H1 (cell line): ENCODE results near the gene HRH2. TPM values are rescaled to one million over a fixed set of nuclear protein-coding genes. Genes with fewer than 3 reads are reported as not detected.

Experiments used
- CTCF ChIA-PET: fragments of 300-600 bp; sonication (Branson Sonifier 250); formaldehyde crosslinking; loops from one replicate; lab custom pipeline; 2021; ENCODE audit not compliant: partially characterized antibody; lab: Charles Lee
- POLR2A ChIA-PET: fragments of 300-600 bp; sonication (Branson Sonifier 250); formaldehyde crosslinking; loops from one replicate; lab custom pipeline; 2021; ENCODE audit warnings: inconsistent platforms; ENCODE audit not compliant: partially characterized antibody; lab: Charles Lee
- DNase-seq, 2 experiments: peaks; one replicate each; pipeline versions ENCODE4 v3.0.0 to v3.0.0-alpha.2; 2010 to 2022; ENCODE audit warnings: low spot score in 2 of 2, low read depth in 1 of 2, mixed read lengths in 1 of 2
- FAIRE-seq: peaks from 2 replicates; lab custom pipeline; 2011; peaks lifted over from hg19 to GRCh38; lab: Jason Lieb, UNC
- H2AFZ ChIP-seq: 2 replicates; pipeline ENCODE4 v1.8.1; 2012; ENCODE audit warnings: low read length, inconsistent platforms
- H2AK5ac ChIP-seq: 2 replicates; pipeline ENCODE4 v1.6.1; 2013; ENCODE audit warnings: low read depth, low read length
- H2BK120ac ChIP-seq: replicated peaks from 2 replicates; pipeline ENCODE3; 2013; ENCODE audit warnings: low read depth, low read length, inconsistent platforms
- H2BK12ac ChIP-seq: 2 replicates; pipeline ENCODE4 v1.6.1; 2013; ENCODE audit warnings: low read depth, low read length
- H2BK15ac ChIP-seq: 2 replicates; pipeline ENCODE4 v1.6.1; 2013; ENCODE audit warnings: low read length
- H2BK20ac ChIP-seq: 2 replicates; pipeline ENCODE4 v1.6.1; 2013; ENCODE audit warnings: low read length
- H2BK5ac ChIP-seq: 2 replicates; pipeline ENCODE4 v1.6.1; 2013; ENCODE audit warnings: low read depth, low read length
- H3K14ac ChIP-seq: 2 replicates; pipeline ENCODE4 v1.6.1; 2013; ENCODE audit warnings: inconsistent platforms; ENCODE audit not compliant: insufficient read length
- H3K18ac ChIP-seq: 2 replicates; pipeline ENCODE4 v1.6.1; 2013; ENCODE audit warnings: low read length; ENCODE audit errors: extremely low read depth
- H3K23ac ChIP-seq: 2 replicates; pipeline ENCODE4 v1.6.1; 2013; ENCODE audit warnings: inconsistent platforms; ENCODE audit not compliant: insufficient read length
- H3K23me2 ChIP-seq: 2 replicates; pipeline ENCODE4 v1.6.1; 2013; ENCODE audit warnings: low read depth, low read length
- H3K27ac ChIP-seq: 2 replicates; pipeline ENCODE4 v1.6.1; 2011; ENCODE audit warnings: low read depth, low read length, inconsistent platforms
- H3K27me3 ChIP-seq, 4 experiments: replicated peaks in 1 of 4; 1 replicate in 1 of 4; 2 replicates in 3 of 4; pipeline versions ENCODE4 v1.6.1 to v1.8.1; 2011 to 2013; ENCODE audit warnings: low read length in 3 of 4, mild to moderate bottlenecking in 3 of 4, inconsistent platforms in 2 of 4, mixed read lengths in 2 of 4, moderate library complexity in 1 of 4; ENCODE audit not compliant: control insufficient read depth in 3 of 4, insufficient read depth in 3 of 4; ENCODE audit errors: extremely low read depth in 1 of 4
- H3K36me3 ChIP-seq, 4 experiments: 2 replicates each; pipeline versions ENCODE4 v1.6.1 to v1.8.1; 2011 to 2013; ENCODE audit warnings: mild to moderate bottlenecking in 4 of 4, low read length in 3 of 4, moderate library complexity in 2 of 4, control low read depth in 1 of 4, inconsistent platforms in 1 of 4; ENCODE audit not compliant: insufficient read depth in 4 of 4, control insufficient read depth in 2 of 4
- H3K4ac ChIP-seq: replicated peaks from 2 replicates; pipeline ENCODE3; 2013; ENCODE audit warnings: low read length, low read depth, mixed read lengths, inconsistent platforms; ENCODE audit not compliant: insufficient read length
- H3K4me1 ChIP-seq, 4 experiments: replicated peaks in 1 of 4; 1 replicate in 1 of 4; 2 replicates in 3 of 4; pipeline versions ENCODE4 v1.6.1 to v1.8.1; 2011 to 2013; ENCODE audit warnings: low read length in 3 of 4, inconsistent platforms in 2 of 4, mixed read lengths in 1 of 4; ENCODE audit not compliant: insufficient read depth in 4 of 4, control insufficient read depth in 3 of 4
- H3K4me2 ChIP-seq, 2 experiments: 2 replicates each; pipeline versions ENCODE4 v1.6.1 to v1.8.1; 2011 to 2013; ENCODE audit warnings: low read depth in 2 of 2, low read length in 2 of 2, control low read depth in 1 of 2, inconsistent platforms in 1 of 2, mild to moderate bottlenecking in 1 of 2; ENCODE audit not compliant: insufficient read depth in 1 of 2
- H3K4me3 ChIP-seq, 4 experiments: fragments of 200-600, 300-600 bp in 1 of 4; sonication (generic), shearing (Covaris generic), sonication (Bioruptor Twin) in 1 of 4; 2 replicates each; pipeline versions ENCODE4 v1.5.1 to v1.8.1; 2011 to 2016; ENCODE audit warnings: low read length in 4 of 4, low read depth in 3 of 4, control low read depth in 2 of 4, inconsistent platforms in 2 of 4, mild to moderate bottlenecking in 2 of 4, mixed read lengths in 1 of 4, moderate library complexity in 1 of 4; ENCODE audit not compliant: insufficient read depth in 2 of 4; ENCODE audit errors: extremely low read depth in 1 of 4
- H3K56ac ChIP-seq: replicated peaks from 2 replicates; pipeline ENCODE3; 2013; ENCODE audit warnings: low read depth, mild to moderate bottlenecking, mixed read lengths, low read length, inconsistent platforms; ENCODE audit not compliant: insufficient read length
- H3K79me1 ChIP-seq: 2 replicates; pipeline ENCODE4 v1.6.1; 2013; ENCODE audit warnings: low read depth, low read length, control low read depth
- H3K79me2 ChIP-seq, 2 experiments: 2 replicates each; pipeline versions ENCODE4 v1.6.1 to v1.8.1; 2012 to 2013; ENCODE audit warnings: low read length in 2 of 2, mild to moderate bottlenecking in 2 of 2, inconsistent platforms in 1 of 2; ENCODE audit not compliant: insufficient read depth in 2 of 2, control insufficient read depth in 1 of 2
- H3K9ac ChIP-seq, 4 experiments: replicated peaks in 1 of 4; 1 replicate in 1 of 4; 2 replicates in 3 of 4; pipeline versions ENCODE4 v1.6.1 to v1.8.1; 2011 to 2013; ENCODE audit warnings: low read depth in 3 of 4, low read length in 3 of 4, control low read depth in 2 of 4, mild to moderate bottlenecking in 2 of 4, moderate library complexity in 2 of 4, inconsistent platforms in 1 of 4; ENCODE audit errors: extremely low read depth in 1 of 4
- H3K9me3 ChIP-seq, 2 experiments: 2 replicates each; pipeline versions ENCODE4 v1.6.1 to v1.8.1; 2012 to 2013; ENCODE audit warnings: mild to moderate bottlenecking in 2 of 2, moderate library complexity in 2 of 2, control low read depth in 1 of 2, inconsistent platforms in 1 of 2, low read depth in 1 of 2, low read length in 1 of 2, mixed read lengths in 1 of 2; ENCODE audit not compliant: insufficient read depth in 2 of 2
- H4K20me1 ChIP-seq, 2 experiments: replicated peaks in 1 of 2; 2 replicates each; pipeline versions ENCODE3 to v1.8.1; 2011 to 2013; ENCODE audit warnings: inconsistent platforms in 2 of 2, low read length in 2 of 2, mild to moderate bottlenecking in 1 of 2; ENCODE audit not compliant: insufficient read depth in 2 of 2, control insufficient read depth in 1 of 2
- H4K5ac ChIP-seq: 2 replicates; pipeline ENCODE4 v1.6.1; 2013; ENCODE audit warnings: low read length, low read depth, mixed read lengths, inconsistent platforms; ENCODE audit not compliant: insufficient read length
- H4K8ac ChIP-seq: 2 replicates; pipeline ENCODE4 v1.8.0; 2013; ENCODE audit warnings: mild to moderate bottlenecking, moderate library complexity, low read length, inconsistent platforms; ENCODE audit not compliant: insufficient read depth; ENCODE audit errors: extremely low read depth
- H4K91ac ChIP-seq: replicated peaks from 2 replicates; pipeline ENCODE3; 2013; ENCODE audit warnings: low read length, mixed read lengths, inconsistent platforms; ENCODE audit not compliant: insufficient read length
- WGBS, 2 experiments: shearing (Covaris generic) in 1 of 2; methylation state at CpG; one replicate each; pipeline versions ENCODE4 v1.1.6 to v1.1.7; 2013 to 2015; ENCODE audit warnings: low lambda C conversion rate in 2 of 2, mixed read lengths in 2 of 2, inconsistent platforms in 1 of 2, low coverage in 1 of 2, missing lambda C conversion rate in 1 of 2; ENCODE audit not compliant: insufficient replicate concordance in 2 of 2, insufficient coverage in 1 of 2, insufficient read length in 1 of 2; ENCODE audit errors: extremely low coverage in 1 of 2, missing lambda C conversion rate in 1 of 2; 5-methylcytosine and 5-hydroxymethylcytosine counted together
- polyA plus RNA-seq, 7 experiments: library from polyadenylated mRNA; depleted of rRNA in 3 of 7; stranded (reverse) in 5 of 7; unstranded in 2 of 7; fragments of >200 nt in 5 of 7; fragments of 200-250 nt in 2 of 7; gene quantifications; 1 replicate in 5 of 7; 2 replicates in 1 of 7; 4 replicates in 1 of 7; pipeline versions ENCODE4 v1.2.1 to v1.2.3, GENCODE V29; 2011 to 2013; ENCODE audit warnings: missing spikeins in 2 of 7, mixed read lengths in 2 of 7
- total RNA-seq: library from RNA; stranded (reverse); fragmentation: NEBNext Ultra II Directional; extraction: Animal tissue kit (Norgen Biotek cat#: 25700); gene quantifications from 2 replicates; pipeline ENCODE4 v1.2.1, GENCODE V29; 2021

HRH2 gene
- total and polyA plus RNA-seq, 2 of the 8 experiments (the other 6 are each of a cell fraction or from before 2014, with no cell fraction given), result 7.8 to 8.1 TPM

DNA sequence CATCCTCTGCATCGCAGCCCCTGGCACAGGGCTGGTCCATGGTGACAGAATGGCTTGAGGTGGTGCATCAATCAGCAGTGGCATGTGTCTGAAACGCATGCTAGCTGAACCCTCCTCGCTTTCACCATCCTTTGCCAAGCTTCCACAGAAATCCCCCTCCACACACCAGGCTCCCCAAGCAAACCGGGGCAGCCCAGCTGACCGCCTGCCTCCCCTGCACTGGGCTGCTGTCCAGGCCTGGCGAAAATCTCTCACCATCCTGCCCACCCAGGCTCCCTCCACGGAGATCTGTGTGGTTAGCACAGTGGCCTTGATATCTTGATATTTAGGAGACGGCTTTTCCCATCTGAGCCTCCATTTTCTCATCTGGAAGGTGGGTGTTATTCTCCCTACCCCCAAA is 905 bp upstream of the HRH2 start:
- Histone ChIP-seq H3K79me1 (no peaks in the 10 kb centered on the region), H3K4ac (no peak overlapping the region), H3K27ac (no peak overlapping the region), H2AFZ (no peak overlapping the region), H3K56ac (no peak overlapping the region), H4K8ac (no peak overlapping the region; the same call in 1 of the 2 replicates), H4K20me1 (no peaks in the 10 kb centered on the region), H2BK15ac (no peak overlapping the region), H3K36me3 (no peaks in the 10 kb centered on the region), H3K4me3 (peak overlapping the region in 1 of 4 experiments; percentile 79; a peak in 2 of 8 replicates), H3K9ac (no peak overlapping the region; a peak in 1 of 7 replicates), H2BK12ac (no peak overlapping the region), H2BK120ac (no peak overlapping the region), H3K4me1 (peaks cover 0 to 11% (median 2%) of the 10 kb centered on the region in 4 experiments; a peak in 5 of 7 replicates), H4K5ac (no peak overlapping the region), H3K14ac (no peak overlapping the region), H2BK20ac (0 out of 2 replicates have a peak overlapping the region, but pooled peaks have one; percentile 49), H3K9me3 (no peaks in the 10 kb centered on the region), H3K23me2 (peaks cover 11% of the 10 kb centered on the region; the same call in 1 of the 2 replicates), H3K4me2 (peak overlapping the region in 1 of 2 experiments; percentile 94; a peak in 1 of 4 replicates), H2AK5ac (no peak overlapping the region), H3K18ac (no peak overlapping the region), H2BK5ac (no peak overlapping the region), H3K27me3 (peaks cover 0 to 6% (median 0%) of the 10 kb centered on the region in 4 experiments; a peak in 5 of 7 replicates), H3K79me2 (no peaks in the 10 kb centered on the region), H3K23ac (no peak overlapping the region), H4K91ac (no peak overlapping the region)
- FAIRE-seq, result no peak
- 79% methylated on average over 8 of the region's 8 CpGs; no CpG with 5 or more reads in 1 of the 2 experiments for WGBS, 2 experiments
- POLR2A ChIA-PET, result interaction anchor here (0.7 to 0.8 kb wide), 2 partner anchors 15 to 42 kb away, joined by 3 to 4 read pairs; no protein-coding TSS in a partner anchor
- DNase-seq, result no peak
- CTCF ChIA-PET, result interaction anchor here (0.7 to 3.6 kb wide), 7 partner anchors 18 to 123 kb away, joined by 3 to 14 read pairs (median 4); no protein-coding TSS in a partner anchor
